Kidney epithelial cell (primary cell): ENCODE measurements around the gene IRF2. TPM values are rescaled to one million over a fixed set of nuclear protein-coding genes. Genes with fewer than 3 reads are reported as not detected.

ENCODE experiments used
- DNase-seq: peaks from one replicate; pipeline ENCODE4 v3.0.0-alpha.2; 2010; ENCODE audit warnings: low read depth
- H3K27me3 ChIP-seq: 2 replicates; pipeline ENCODE4 v1.6.0; 2011; ENCODE audit warnings: low read length; ENCODE audit not compliant: control insufficient read depth, insufficient read depth
- H3K36me3 ChIP-seq: 2 replicates; pipeline ENCODE4 v1.5.1; 2011; ENCODE audit warnings: low read length; ENCODE audit not compliant: control insufficient read depth, insufficient read depth
- H3K4me3 ChIP-seq: 2 replicates; pipeline ENCODE4 v1.5.1; 2011; ENCODE audit warnings: low read depth, mild to moderate bottlenecking, control low read depth, low read length
- total RNA-seq: library from RNA; depleted of rRNA; stranded (reverse); fragments of >200 nt; gene quantifications from 2 replicates; pipeline ENCODE4 v1.2.3, GENCODE V29; 2015
- TF ChIP-seq, protein P1 (sequence below): IDR thresholded peaks from 2 replicates; pipeline ENCODE4 v1.5.1; 2011; ENCODE audit warnings: mild to moderate bottlenecking, moderate library complexity, low read length, control low read depth, inconsistent platforms; ENCODE audit not compliant: insufficient read depth, poor library complexity, severe bottlenecking

The IRF2 gene
- total RNA-seq, 1 donor from 2014 or later: 30.4 TPM

DNA sequence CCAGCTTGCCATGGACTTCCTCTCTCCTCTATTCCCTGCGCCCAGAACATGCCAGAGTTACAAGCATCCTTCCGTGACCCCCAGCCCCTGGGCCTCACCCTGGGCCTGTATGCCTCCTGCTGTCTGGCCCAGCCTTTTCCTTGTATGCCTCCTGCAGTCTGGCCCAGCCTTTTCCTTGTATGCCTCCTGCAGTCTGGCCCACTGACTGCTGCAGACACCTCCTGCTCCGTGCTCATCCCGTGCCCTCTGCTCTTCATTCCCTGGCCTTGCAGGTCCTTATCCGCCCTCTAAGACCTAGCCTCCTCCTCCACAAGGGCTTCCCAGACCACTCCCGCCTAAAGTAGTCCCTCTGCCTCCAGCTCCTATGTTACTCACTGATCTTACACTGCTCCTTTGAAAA is 44.2 kb downstream of the IRF2 start:
- no peak for DNase-seq
- H3K27me3 ChIP-seq: no peaks in the 10 kb centered on the region
- TF ChIP-seq, protein P1, sequence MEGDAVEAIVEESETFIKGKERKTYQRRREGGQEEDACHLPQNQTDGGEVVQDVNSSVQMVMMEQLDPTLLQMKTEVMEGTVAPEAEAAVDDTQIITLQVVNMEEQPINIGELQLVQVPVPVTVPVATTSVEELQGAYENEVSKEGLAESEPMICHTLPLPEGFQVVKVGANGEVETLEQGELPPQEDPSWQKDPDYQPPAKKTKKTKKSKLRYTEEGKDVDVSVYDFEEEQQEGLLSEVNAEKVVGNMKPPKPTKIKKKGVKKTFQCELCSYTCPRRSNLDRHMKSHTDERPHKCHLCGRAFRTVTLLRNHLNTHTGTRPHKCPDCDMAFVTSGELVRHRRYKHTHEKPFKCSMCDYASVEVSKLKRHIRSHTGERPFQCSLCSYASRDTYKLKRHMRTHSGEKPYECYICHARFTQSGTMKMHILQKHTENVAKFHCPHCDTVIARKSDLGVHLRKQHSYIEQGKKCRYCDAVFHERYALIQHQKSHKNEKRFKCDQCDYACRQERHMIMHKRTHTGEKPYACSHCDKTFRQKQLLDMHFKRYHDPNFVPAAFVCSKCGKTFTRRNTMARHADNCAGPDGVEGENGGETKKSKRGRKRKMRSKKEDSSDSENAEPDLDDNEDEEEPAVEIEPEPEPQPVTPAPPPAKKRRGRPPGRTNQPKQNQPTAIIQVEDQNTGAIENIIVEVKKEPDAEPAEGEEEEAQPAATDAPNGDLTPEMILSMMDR: no peak
- no peak overlapping the region for H3K4me3 ChIP-seq
- no peaks in the 10 kb centered on the region for H3K36me3 ChIP-seq

DNA sequence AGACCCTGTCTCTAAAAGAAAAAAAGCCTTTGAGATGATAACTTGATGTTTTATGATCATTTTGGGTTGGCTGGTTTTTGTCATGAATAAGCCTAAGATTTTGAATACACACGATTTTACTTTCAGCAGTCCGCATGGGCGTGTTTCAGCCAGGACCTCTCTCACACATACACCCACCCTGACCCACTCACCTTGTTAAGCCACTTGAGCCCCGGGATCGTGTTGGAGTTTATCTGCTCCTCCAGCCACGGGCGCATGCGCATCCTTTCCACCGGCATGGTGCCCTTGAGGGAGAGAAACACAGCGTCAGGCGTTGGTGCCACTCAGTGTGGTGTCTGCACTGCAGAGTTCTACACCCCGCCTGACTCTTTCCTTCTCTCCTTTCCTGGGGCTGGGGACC is 45.6 kb downstream of the IRF2 start:
- Histone ChIP-seq H3K36me3 (no peaks in the 10 kb centered on the region), H3K4me3 (no peak overlapping the region), H3K27me3 (no peaks in the 10 kb centered on the region)
- TF ChIP-seq, protein P1: no peak
- DNase-seq: no peak

DNA sequence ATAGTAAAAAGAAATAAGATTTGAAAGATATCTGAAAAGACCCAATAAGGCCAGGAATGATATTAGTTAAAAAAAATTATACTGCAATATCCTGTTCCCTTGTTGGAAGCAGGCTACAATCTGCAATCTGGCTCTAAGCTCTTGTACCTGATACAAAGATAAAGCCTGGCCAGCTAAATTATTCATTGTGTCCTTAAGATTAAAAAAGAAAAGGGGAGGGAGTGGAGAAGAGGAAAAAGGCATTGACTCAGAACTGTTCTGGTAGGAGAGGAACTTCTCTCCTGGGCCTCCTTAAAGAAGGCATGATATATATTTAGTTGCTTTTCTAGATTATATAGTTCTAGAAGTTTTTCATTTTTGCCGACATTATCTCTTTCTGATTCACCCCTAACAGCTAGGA is 46.7 kb downstream of the IRF2 start:
- H3K36me3 ChIP-seq: no peaks in the 10 kb centered on the region
- H3K27me3 ChIP-seq: no peaks in the 10 kb centered on the region
- TF ChIP-seq, protein P1: no peak
- DNase-seq: no peak
- H3K4me3 ChIP-seq: no peak overlapping the region

DNA sequence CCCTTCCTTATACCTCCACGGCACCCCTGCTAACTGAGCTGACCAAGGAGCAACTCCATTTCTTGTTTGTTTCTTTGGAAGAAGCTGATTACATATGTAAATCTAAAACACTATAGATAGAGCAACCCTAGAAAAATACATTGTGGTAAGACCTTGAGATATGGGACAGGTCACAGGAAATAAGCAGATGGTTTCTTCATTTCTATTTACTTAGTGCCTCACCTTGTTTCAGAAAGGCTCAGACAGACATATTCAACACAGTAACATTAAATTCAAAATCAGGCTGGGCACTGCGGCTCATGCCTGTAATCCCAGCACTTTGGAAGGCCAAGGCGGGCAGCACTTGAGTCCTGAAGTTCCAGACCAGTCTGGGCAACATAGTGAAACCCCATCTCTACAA is 47.3 kb downstream of the IRF2 start:
- Histone ChIP-seq H3K27me3 (no peaks in the 10 kb centered on the region), H3K4me3 (no peak overlapping the region), H3K36me3 (no peaks in the 10 kb centered on the region)
- DNase-seq: no peak
- TF ChIP-seq, protein P1: no peak

DNA sequence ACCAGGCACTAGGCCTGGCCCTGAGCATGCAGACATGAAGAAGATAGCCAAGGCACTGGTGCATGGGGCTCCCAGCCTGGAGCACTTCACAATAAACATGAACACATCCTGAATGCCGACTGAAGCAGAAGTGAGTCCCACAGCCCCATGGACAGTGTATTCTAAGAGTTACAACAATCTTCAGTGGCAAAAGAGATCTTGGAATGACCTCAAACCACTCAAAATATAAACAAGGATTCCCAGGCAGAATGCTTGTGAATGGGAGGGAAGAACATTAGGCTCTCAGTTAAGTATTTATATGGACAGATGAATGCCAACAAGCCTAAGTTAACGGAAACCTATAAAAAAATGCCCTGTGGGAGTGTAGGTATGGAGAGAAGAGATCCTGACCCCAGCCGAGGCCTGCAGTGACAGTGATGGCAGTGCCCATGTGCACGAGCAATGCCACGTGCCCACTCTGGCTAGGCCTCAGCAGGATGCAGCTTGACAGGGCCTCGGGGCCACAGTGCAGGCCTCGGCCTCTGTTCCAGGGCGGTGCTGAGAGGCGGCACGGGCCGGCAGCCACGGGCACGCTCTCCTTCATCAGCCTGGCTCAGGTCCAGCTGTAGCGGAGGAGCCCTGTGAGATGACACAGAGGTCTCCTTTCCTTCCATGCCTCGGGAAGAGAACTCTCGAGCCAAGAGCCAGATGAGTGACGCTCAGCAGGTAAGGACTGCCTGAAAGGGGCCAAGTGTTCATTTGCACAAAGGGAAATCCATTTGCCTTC is 49.2 kb downstream of the IRF2 start:
- no peak overlapping the region for H3K4me3 ChIP-seq
- no peaks in the 10 kb centered on the region for H3K27me3 ChIP-seq
- no peaks in the 10 kb centered on the region for H3K36me3 ChIP-seq
- DNase-seq: no peak
- TF ChIP-seq, protein P1: no peak

DNA sequence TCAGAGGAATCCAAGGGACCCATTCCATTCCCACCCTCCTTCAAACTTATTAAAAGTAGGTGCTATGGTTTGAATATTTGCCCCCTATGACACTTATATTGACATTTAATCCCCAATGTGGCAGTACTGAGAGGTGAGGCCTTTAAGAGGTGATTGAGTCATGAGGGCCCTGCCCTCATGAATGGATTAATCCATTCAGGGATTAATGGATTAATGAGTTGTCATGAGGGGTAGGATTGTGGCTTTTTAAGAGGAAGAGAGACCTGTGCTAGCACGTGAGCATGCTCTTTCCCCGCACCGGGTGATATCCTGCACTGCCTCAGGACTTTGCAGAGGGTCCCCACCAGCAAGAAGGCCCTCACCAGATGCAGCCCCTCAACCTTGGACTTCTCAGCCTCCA is 50.1 kb downstream of the IRF2 start:
- Histone ChIP-seq H3K27me3 (no peaks in the 10 kb centered on the region), H3K36me3 (no peaks in the 10 kb centered on the region), H3K4me3 (no peak overlapping the region)

More for the DNA sequence above, 50.1 kb downstream of the IRF2 start:
- TF ChIP-seq, protein P1: no peak
- DNase-seq: no peak
